SKM-1 treated with dmso at 0.1 percent for 144 hours (cell line): ENCODE data around the gene TBX1.

ENCODE experiments used
- DNase-seq: peaks from one replicate; lab custom pipeline; 2025; ENCODE audit not compliant: unreplicated experiment; lab: John Stamatoyannopoulos, UW

The TBX1 gene

GRCh38 chr22:19760058-19760950 is at the start of gene TBX1:
TBX1 (plus strand) TSS chr22:19760778; CDS start chr22:19760844, 66 bp downstream.
- DNase-seq = peak; percentile 24

GRCh38 chr22:19713245-19713644 is 47.3 kb upstream of the TBX1 start:
- DNase-seq = no peak

- no peak for DNase-seq
Observed at GRCh38 chr22:19713650-19714311, 46.8 kb upstream of the TBX1 start.

- no peak for DNase-seq
Observed at GRCh38 chr22:19714312-19715187, 46.0 kb upstream of the TBX1 start, which contains the start of gene SEPTIN5. SEPTIN5 (plus strand) TSS chr22:19714503; CDS start chr22:19714589, 86 bp downstream.

- no peak for DNase-seq
Observed at GRCh38 chr22:19715188-19715930, 45.2 kb upstream of the TBX1 start.

- DNase-seq = no peak
Observed at GRCh38 chr22:19716041-19716828, 44.3 kb upstream of the TBX1 start.

- DNase-seq = no peak
Observed at GRCh38 chr22:19716829-19717105, 43.8 kb upstream of the TBX1 start.

GRCh38 chr22:19717181-19717580 is 43.4 kb upstream of the TBX1 start:
- DNase-seq = no peak

GRCh38 chr22:19717691-19718455 is 42.7 kb upstream of the TBX1 start:
- DNase-seq = peak; percentile 67

- DNase-seq = no peak
Observed at GRCh38 chr22:19718456-19719049, 42.0 kb upstream of the TBX1 start.

GRCh38 chr22:19719050-19719482 is 41.5 kb upstream of the TBX1 start:
- DNase-seq = no peak

GRCh38 chr22:19719488-19720021 is 41.0 kb upstream of the TBX1 start:
- no peak for DNase-seq

- DNase-seq = no peak
Observed at GRCh38 chr22:19720150-19720827, 40.3 kb upstream of the TBX1 start.

- no peak for DNase-seq
Observed at GRCh38 chr22:19720999-19721329, 39.6 kb upstream of the TBX1 start.

GRCh38 chr22:19721330-19722177 is 39.0 kb upstream of the TBX1 start:
- DNase-seq = no peak

- no peak for DNase-seq
Observed at GRCh38 chr22:19722178-19722981, 38.2 kb upstream of the TBX1 start.

GRCh38 chr22:19722982-19723231 is 37.7 kb upstream of the TBX1 start:
- DNase-seq = no peak
